Kidney glomerular epithelial cell (primary cell): ENCODE data around the gene FRMD5.
A peak's percentile ranks its signal among the peaks of the same experiment; 100 is the strongest.
"Not testable (repeated sequence)": the region's sequence is repeated elsewhere in the genome, so short reads cannot be mapped to it uniquely, and the experiment has no call there.

ENCODE experiments used
- DNase-seq: peaks from one replicate; lab custom pipeline; 2025; lab: John Stamatoyannopoulos, UW

The FRMD5 gene

DNA sequence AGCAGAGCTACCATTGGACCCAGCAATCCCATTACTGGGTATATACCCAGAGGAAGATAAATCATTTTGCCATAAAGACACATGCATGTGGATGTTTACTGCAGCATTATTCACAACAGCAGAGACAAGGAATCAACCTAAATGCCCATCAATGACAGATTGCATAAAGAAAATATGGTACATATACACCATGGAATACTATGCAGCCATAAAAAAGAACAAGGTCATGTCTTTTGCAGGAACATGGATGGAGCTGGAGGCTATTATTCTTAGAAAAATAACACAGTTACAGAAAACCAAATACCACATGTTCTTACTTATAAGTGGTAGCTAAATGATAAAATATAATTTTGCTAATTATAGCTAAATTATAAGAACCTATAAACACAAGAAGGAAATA, 162.3 kb downstream of the FRMD5 start:
- not testable (repeated sequence) for DNase-seq

DNA sequence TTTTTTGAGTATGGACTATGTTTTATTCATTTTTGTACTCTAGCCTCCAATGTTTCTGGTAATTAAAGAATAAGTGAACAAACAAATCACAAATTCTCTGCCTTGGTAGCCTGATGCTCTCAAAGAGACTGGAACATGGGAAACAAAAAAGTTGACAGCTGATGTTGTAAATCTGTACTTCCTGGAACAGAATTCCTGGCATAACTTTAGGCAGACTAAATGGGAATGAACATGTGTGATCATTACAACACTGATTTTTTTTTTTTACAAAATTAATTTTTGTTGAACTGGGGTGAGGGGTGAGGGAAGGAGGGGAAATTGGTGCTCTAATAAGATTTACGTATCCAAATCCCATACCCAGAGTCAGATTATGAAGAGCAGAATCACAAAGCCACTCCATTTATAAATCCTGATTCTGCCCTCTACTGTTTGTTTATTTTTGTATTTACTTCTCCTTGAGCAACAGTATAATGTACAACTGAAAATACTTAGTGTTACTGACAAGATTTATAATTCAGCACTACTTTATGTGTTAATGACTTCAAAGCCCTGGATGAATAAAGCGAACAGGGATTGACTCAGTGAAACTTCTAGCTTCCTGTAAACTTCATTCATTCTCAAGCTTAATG, 165.0 kb downstream of the FRMD5 start:
- peak; percentile 56 for DNase-seq

DNA sequence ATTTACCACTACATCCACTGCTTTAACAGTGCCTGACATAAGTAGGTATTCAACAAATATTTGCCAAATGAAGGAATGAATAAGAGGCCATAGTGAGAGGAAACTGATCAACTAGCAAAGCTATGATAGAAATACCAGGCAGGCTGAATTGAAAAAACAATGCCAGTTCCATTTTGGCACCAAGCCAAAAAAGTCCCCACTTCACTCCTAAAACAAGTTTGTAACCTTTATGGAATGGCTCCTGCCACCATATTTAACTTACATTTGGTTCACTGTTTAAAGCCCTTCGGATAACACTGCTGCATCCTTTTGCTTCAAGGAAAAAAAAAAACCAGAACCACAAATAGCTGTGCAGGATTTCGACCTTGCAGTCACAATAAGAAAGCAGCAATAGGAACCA, 166.1 kb downstream of the FRMD5 start:
- no peak for DNase-seq

DNA sequence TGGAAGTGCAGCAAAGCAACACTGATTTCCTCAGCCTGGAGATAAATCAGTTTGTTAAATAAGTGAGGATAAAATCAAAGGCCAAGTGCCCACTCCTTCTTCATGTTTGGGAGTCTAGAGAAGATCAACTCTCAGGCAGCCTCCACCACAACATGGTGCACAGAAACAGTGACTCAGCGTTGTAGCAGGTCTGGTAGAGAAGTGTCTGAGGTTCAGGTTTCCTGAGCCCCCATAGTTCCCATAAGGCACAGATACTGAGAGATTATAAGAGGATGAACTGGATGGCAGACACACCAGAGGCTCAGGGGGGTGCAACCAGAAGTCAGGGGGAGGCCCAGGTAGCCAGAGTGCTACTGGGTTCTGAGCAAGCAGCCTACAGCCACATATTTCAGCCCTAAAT, 166.7 kb downstream of the FRMD5 start:
- no peak for DNase-seq

DNA sequence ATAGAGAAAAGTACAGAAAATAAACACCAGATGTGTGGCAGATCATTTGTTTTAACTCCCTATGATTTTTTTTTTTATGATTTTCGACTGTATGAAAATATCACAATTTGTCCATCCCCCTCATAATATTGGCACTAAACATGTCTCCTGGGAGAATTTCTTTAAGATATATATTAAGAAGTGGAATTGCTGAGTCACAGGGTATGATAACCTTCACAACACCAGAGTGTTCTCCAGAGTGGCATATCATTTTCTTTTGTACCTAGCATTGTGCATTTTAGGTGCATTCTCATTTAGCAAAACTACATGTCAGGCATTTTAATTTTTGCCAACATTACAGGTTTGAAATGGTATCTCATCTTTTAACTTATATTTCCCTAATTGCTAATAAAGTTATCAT, 170.9 kb downstream of the FRMD5 start:
- no peak for DNase-seq

- DNase-seq: no peak
These were observed 171.9 kb downstream of the FRMD5 start for GRCh38 chr15:44023176-44023575.

- DNase-seq: peak; percentile 44
These were observed 176.9 kb downstream of the FRMD5 start for GRCh38 chr15:44018151-44018550.

GRCh38 chr15:44015545-44016305, 179.3 kb downstream of the FRMD5 start:
- no peak for DNase-seq

GRCh38 chr15:44011238-44011854, 183.7 kb downstream of the FRMD5 start:
- DNase-seq: no peak

DNA sequence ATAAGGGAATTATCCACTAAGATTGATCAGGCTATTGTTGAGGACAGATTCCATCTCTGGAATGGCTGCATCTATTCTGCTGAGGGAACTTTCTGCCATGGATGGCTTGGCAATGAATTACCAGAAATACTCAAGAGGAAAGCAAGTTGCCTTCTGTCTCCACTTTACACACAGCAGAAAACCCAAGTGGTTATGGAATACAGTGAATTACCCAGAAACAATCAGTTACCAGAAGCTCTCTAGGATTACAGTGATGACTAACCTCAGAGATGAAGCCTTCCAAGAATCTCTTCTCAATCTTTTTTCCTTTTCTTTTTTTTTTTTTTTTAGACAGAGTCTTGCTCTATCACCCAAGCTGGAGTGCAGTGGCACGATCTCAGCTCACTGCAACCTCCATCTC, 185.0 kb downstream of the FRMD5 start:
- DNase-seq: peak; percentile 24

DNA sequence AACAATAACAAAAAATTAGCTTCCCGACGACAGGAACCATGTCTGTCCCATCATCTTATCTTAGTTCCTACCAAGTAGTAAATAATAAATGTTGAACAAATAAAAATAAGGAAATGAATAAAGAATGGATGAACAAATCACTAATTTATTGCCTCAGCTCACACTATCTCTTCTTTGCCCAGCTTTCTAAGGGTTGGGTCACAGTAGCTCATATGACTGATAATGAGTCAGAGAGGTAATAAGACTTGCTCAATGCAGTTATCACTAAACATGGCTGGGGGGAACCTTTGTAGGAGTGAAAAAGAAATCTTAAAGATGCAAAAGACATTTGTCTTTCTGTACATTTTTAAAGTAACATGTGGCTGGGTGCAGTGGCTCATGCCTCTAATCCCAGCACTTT, 186.0 kb downstream of the FRMD5 start:
- peak; percentile 41 for DNase-seq

DNA sequence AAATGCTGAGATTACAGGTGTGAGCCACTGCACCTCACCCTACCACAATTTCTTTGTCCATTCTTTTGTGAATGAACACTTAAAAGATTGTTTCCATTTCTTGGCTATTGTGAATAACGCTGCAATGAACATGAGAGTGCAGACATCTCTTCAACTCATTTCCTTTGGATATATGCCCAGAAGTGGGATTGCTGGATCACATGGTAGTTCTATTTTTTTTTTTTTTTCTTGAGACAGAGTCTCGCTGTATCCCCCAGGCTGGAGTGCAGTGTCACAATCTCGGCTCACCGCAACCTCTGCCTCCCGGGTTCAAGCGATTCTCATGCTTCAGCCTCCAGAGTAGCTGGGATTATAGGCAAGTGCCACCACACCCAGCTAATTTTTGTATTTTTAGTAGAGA, 194.8 kb downstream of the FRMD5 start:
- DNase-seq: peak; percentile 15

DNA sequence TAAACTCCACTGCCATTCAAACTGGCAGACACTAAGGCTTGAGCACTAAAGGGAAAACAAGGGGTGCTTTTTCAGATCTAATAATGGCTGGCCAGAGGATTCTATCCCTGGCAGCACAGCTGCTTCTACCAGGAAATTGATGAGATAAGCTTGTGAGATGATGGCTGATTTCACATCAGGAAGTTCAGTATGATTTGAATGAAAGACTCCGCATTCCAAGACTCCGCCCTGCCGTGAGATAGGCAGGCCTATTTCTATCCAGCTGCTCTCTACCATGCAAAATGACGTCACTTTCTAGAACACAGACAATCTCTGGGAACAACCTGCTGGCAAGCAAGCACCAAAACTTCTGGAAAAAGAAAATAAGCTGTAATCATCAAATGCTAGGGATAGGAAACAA, 196.5 kb downstream of the FRMD5 start:
- DNase-seq: peak; percentile 66

- DNase-seq: no peak
These were observed 203.9 kb downstream of the FRMD5 start for GRCh38 chr15:43991206-43991605.

- DNase-seq: no peak
These were observed 205.1 kb downstream of the FRMD5 start for GRCh38 chr15:43989938-43990337.

DNA sequence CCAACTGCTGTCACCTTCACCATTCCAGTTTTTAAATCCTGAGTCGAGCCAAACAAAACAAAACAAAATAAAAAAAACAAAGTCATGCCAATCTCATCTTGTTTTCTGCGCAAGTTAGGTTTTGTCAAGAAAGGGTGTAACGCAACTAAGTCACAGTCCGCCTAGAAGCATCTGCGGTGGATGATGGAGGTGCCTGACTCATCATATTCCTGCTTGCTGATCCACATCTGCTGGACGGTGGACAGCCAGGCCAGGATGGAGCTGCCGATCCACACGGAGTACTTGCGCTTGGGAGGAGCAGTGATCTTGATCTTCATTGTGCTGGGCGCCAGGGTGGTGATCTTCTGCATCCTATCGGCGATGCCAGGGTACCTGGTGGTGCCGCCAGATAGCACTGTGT, 206.2 kb downstream of the FRMD5 start:
- DNase-seq: no peak

DNA sequence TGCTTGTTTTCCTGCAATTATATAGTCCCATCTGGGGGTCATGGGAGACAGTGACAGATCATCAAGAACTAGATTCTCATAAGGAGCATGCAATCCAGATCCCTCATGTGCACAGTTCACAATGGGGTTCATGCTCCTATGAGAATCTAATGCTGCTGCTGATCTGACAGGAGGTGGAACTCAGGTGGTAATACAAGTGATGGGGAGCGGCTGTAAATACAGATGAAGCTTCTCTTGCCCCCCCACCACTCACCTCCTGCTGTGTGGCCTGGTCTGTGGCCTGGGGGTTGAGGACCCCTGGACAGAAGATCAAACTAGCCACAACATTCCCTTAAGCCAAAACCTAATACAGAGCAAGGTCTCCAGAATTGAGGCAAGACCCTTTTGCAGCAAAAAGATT, 207.1 kb downstream of the FRMD5 start:
- no peak for DNase-seq

DNA sequence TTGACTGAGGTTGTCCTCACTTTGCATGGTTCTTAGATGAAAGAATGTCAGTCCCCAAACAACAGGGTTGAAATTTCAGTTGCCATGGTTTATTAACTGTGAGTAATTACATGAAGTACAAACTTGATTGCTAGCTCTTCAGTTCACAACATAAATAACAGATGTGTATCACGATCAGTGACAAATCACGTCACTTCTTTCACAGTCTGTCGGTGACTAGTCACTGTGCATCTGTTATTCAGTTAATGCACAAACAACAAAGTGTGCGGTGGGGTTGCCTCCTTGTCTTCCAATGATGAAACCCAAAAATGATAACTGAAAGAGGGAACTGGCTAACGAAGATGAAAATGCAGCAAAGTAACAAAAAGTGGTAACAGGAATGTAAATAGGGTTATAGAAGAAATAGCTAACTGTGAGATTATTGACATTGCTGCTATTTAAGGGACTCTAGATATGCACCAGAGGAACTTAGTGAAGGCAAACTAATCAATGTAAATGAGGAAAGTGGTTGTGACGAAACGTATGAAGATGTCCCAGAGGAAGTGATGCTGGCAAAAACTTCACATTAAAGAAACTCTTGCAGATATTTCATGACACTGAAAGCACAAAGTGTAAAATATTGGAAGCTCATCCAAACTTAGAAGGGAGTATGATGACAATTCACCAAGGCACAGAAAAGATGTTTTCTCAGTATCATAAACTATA, 208.9 kb downstream of the FRMD5 start:
- no peak for DNase-seq

GRCh38 chr15:43981576-43981975, 213.5 kb downstream of the FRMD5 start:
- peak; percentile 18 for DNase-seq

GRCh38 chr15:43977072-43977884, 217.8 kb downstream of the FRMD5 start:
- DNase-seq: no peak

DNA sequence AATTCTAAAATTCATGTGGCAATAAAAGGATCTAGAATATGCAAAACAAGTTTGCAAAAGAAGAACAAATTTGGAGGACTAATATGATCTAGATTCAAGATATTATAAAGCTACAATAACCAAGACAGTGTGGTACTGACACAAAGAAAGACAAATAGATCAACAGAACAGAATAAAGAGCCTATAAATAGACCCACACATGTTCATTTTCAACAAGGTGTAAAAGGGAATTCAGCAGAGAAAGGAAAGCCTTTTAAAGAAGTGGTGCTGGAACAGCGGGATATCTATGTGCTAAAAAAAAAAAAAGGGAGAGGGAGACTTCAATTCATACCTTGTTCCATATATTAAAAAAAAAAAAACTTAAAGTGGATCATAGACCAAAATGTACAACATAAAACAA, 219.3 kb downstream of the FRMD5 start:
- DNase-seq: no peak

DNA sequence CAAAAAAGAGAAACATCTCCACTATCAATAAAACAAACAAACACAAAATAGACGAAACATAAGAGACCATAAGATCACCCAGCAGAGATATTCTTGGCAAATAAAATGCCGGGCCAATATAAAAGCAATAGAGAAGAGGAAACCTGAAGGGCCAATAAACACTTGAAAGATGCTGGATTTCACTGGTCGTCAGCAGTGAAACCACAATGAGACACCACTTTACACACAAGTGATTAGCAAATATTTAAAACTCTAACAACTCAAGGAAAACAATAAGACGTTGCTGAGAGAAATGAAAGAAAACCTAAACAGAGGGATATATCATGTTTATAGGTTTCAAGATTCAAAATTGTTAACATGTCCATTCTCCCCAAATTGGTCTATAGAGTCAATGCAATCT, 219.7 kb downstream of the FRMD5 start:
- peak; percentile 48 for DNase-seq
